Measurements from ENCODE around the gene SLC6A8. TPM values are rescaled to one million over a fixed set of nuclear protein-coding genes. Genes with fewer than 3 reads are reported as not detected.

The SLC6A8 gene
- total RNA-seq, 1 donor: 8.8 TPM

GRCh38 chrX:153719238-153719637 is 31.5 kb downstream of the SLC6A8 start:
- no peak overlapping the region for H3K4me3 ChIP-seq (ENCODE audit: low read depth, low read length)
- DNase-seq (ENCODE audit: low read depth): no peak
- no peak for TF ChIP-seq CTCF (IDR thresholded peaks at IDR 0.05; ENCODE audit: insufficient read depth, low read length)

GRCh38 chrX:153719701-153720100 is 32.0 kb downstream of the SLC6A8 start:
- DNase-seq (ENCODE audit: low read depth): no peak
- no peak for TF ChIP-seq CTCF (IDR thresholded peaks at IDR 0.05; ENCODE audit: insufficient read depth, low read length)
- H3K4me3 ChIP-seq (ENCODE audit: low read depth, low read length): no peak overlapping the region

- peak overlapping the region; percentile 72 for H3K4me3 ChIP-seq (ENCODE audit: low read depth, low read length)
- TF ChIP-seq CTCF (IDR thresholded peaks at IDR 0.05; ENCODE audit: insufficient read depth, low read length): no peak
- DNase-seq (ENCODE audit: low read depth): no peak
These were observed 35.1 kb downstream of the SLC6A8 start for GRCh38 chrX:153722704-153723350.

GRCh38 chrX:153723351-153724251 is 35.9 kb downstream of the SLC6A8 start:
- peak; percentile 46 for TF ChIP-seq CTCF (IDR thresholded peaks at IDR 0.05; ENCODE audit: insufficient read depth, low read length)
- H3K4me3 ChIP-seq (ENCODE audit: low read depth, low read length): peak overlapping the region; percentile 72
- DNase-seq (ENCODE audit: low read depth): peak; percentile 32

GRCh38 chrX:153724252-153725038 is 36.7 kb downstream of the SLC6A8 start, which contains the start of the genes ABCD1 and BCAP31:
TSS of gene ABCD1 (plus strand) at chrX:153724856. CDS start at chrX:153725267, 411 bp downstream.
TSS of gene BCAP31 (minus strand) at chrX:153724387. CDS start at chrX:153723244, 1,143 bp downstream.
- TF ChIP-seq CTCF (IDR thresholded peaks at IDR 0.05; ENCODE audit: insufficient read depth, low read length): no peak
- DNase-seq (ENCODE audit: low read depth): peak; percentile 75

GRCh38 chrX:153725039-153725831 is 37.5 kb downstream of the SLC6A8 start:
- no peak for DNase-seq (ENCODE audit: low read depth)
- no peak for TF ChIP-seq CTCF (IDR thresholded peaks at IDR 0.05; ENCODE audit: insufficient read depth, low read length)
- H3K4me3 ChIP-seq (ENCODE audit: low read depth, low read length): peak overlapping the region; percentile 61

More at GRCh38 chrX:153724252-153725038, 36.7 kb downstream of the SLC6A8 start, which contains the start of the genes ABCD1 and BCAP31:
- peak within 1 kb of the TSS; percentile 72 for H3K4me3 ChIP-seq (ENCODE audit: low read depth, low read length)

Measured in fibroblast of the aortic adventitia (primary cell).